Esophagus squamous epithelium (tissue), 5 donors: Measurements from ENCODE around the gene SPATA13. TPM values are rescaled to one million over a fixed set of nuclear protein-coding genes. Genes with fewer than 3 reads are reported as not detected.

Experiments
- DNase-seq: peaks from one replicate; lab custom pipeline; 2025; lab: John Stamatoyannopoulos, UW
- H3K27ac ChIP-seq, 4 donors: fragments of 200-600 bp; sonication (generic); one replicate each; pipeline ENCODE4 v1.5.1; 2016 to 2019; ENCODE audit warnings: mild to moderate bottlenecking in 1 of 4
- H3K27me3 ChIP-seq, 4 donors: fragments of 200-600 bp; sonication (generic); 1 replicate in 3 of 4; 2 replicates in 1 of 4; pipeline versions ENCODE4 v1.5.1 to v1.6.0; 2017 to 2021; ENCODE audit warnings: antibody characterized with exemption in 1 of 4
- H3K36me3 ChIP-seq, 3 donors: fragments of 200-600 bp; sonication (generic); one replicate each; pipeline ENCODE4 v1.5.1; 2016 to 2019
- H3K4me1 ChIP-seq, 3 donors: fragments of 200-600 bp; sonication (generic); one replicate each; pipeline ENCODE4 v1.5.1; 2017 to 2019
- H3K4me3 ChIP-seq, 4 donors: fragments of 200-600 bp; sonication (generic); 1 replicate in 3 of 4; 2 replicates in 1 of 4; pipeline ENCODE4 v1.5.1; 2016 to 2019; ENCODE audit warnings: mild to moderate bottlenecking in 2 of 4, moderate library complexity in 1 of 4
- H3K9me3 ChIP-seq, 3 donors: fragments of 200-600 bp; sonication (generic); one replicate each; pipeline ENCODE4 v1.5.1; 2016 to 2019
- CTCF ChIP-seq, 6 experiments: fragments of 450-650 bp in 4 of 6; fragments of 200-600 bp in 2 of 6; sonication (generic) in 2 of 6; IDR thresholded peaks; one replicate each; pipeline ENCODE4 v1.5.1; 2016 to 2019; ENCODE audit warnings: antibody characterized with exemption in 6 of 6, mild to moderate bottlenecking in 4 of 6, moderate library complexity in 4 of 6
- POLR2A ChIP-seq, 4 donors: fragments of 450-650 bp; IDR thresholded peaks; one replicate each; pipeline ENCODE4 v1.6.1; 2017; ENCODE audit warnings: antibody characterized with exemption in 4 of 4, mild to moderate bottlenecking in 4 of 4, moderate library complexity in 3 of 4
- WGBS, 2 donors: methylation state at CpG; one replicate each; pipeline ENCODE4 v1.1.5; 2018; 5-methylcytosine and 5-hydroxymethylcytosine counted together
- intact Hi-C: fragments of 100-400 bp; cut with DNase I; formaldehyde crosslinking; loops from one replicate; pipeline ENCODE4 v1.15.0; 2022
- total RNA-seq, 4 donors: library from RNA; depleted of rRNA; stranded (reverse); fragments of >200 nt; gene quantifications; one replicate each; pipeline ENCODE4 v1.1.0, GENCODE V29; 2016
- donor health status: DM: yes; HTN: yes; CAD: no.

Gene SPATA13
- total RNA-seq, 4 donors from 2014 or later, result 5.0 to 16.6 (median 9.7) TPM

GRCh38 chr13:24173795-24174194 is 13.3 kb downstream of the SPATA13 start:
- no peaks in the 10 kb centered on the region for H3K27me3 ChIP-seq
- no peak for DNase-seq
- peaks cover 0 to 11% (median 6%) of the 10 kb centered on the region in 3 donors for H3K4me1 ChIP-seq
- H3K27ac ChIP-seq, result no peak overlapping the region
- TF ChIP-seq POLR2A (IDR thresholded peaks at IDR 0.05), result no peak
- no peak for TF ChIP-seq CTCF (IDR thresholded peaks at IDR 0.05)
- H3K9me3 ChIP-seq, result no peaks in the 10 kb centered on the region
- WGBS, 2 donors, result 34 to 51% methylated on average over 2 of the region's 2 CpGs
- intact Hi-C loops, result no loop called here
- no peak overlapping the region for H3K4me3 ChIP-seq
- H3K36me3 ChIP-seq, result no peaks in the 10 kb centered on the region

- H3K4me1 ChIP-seq, result peaks cover 0 to 6% (median 0%) of the 10 kb centered on the region in 3 donors
- 86 to 91% methylated on average over 4 of the region's 4 CpGs for WGBS, 2 donors
- TF ChIP-seq POLR2A (IDR thresholded peaks at IDR 0.05) (no peak), CTCF (IDR thresholded peaks at IDR 0.05) (no peak)
- no peaks in the 10 kb centered on the region for H3K36me3 ChIP-seq
- H3K27ac ChIP-seq, result no peak overlapping the region
- H3K9me3 ChIP-seq, result no peaks in the 10 kb centered on the region
- intact Hi-C loops, result no loop called here
- no peaks in the 10 kb centered on the region for H3K27me3 ChIP-seq
- no peak for DNase-seq
- no peak overlapping the region for H3K4me3 ChIP-seq
Measured at GRCh38 chr13:24175847-24176246, 15.3 kb downstream of the SPATA13 start.

- Histone ChIP-seq H3K27me3 (no peaks in the 10 kb centered on the region), H3K27ac (no peak overlapping the region), H3K36me3 (no peaks in the 10 kb centered on the region), H3K4me1 (peaks cover 0 to 6% (median 0%) of the 10 kb centered on the region in 3 donors), H3K4me3 (no peak overlapping the region), H3K9me3 (no peaks in the 10 kb centered on the region)
- intact Hi-C loops, result no loop called here
- 76 to 78% methylated on average over 8 of the region's 8 CpGs for WGBS, 2 donors
- TF ChIP-seq CTCF (IDR thresholded peaks at IDR 0.05) (no peak), POLR2A (IDR thresholded peaks at IDR 0.05) (no peak)
- DNase-seq, result no peak
Measured at GRCh38 chr13:24176351-24177101, 16.0 kb downstream of the SPATA13 start.

- Histone ChIP-seq H3K27me3 (no peaks in the 10 kb centered on the region), H3K4me3 (no peak overlapping the region), H3K36me3 (no peaks in the 10 kb centered on the region), H3K9me3 (no peaks in the 10 kb centered on the region), H3K4me1 (peaks cover 0 to 6% (median 0%) of the 10 kb centered on the region in 3 donors), H3K27ac (no peak overlapping the region)
- WGBS, 2 donors, result 86 to 100% methylated on average over 2 of the region's 2 CpGs
- intact Hi-C loops, result no loop called here
- TF ChIP-seq CTCF (IDR thresholded peaks at IDR 0.05) (no peak), POLR2A (IDR thresholded peaks at IDR 0.05) (no peak)
- DNase-seq, result no peak
Measured at GRCh38 chr13:24178847-24179485, 18.4 kb downstream of the SPATA13 start.

- no peak overlapping the region for H3K4me3 ChIP-seq
- 43 to 68% methylated on average over 1 of the region's 1 CpG for WGBS, 2 donors
Measured at GRCh38 chr13:24179486-24179850, 18.9 kb downstream of the SPATA13 start.

More at GRCh38 chr13:24179486-24179850, 18.9 kb downstream of the SPATA13 start:
- Histone ChIP-seq H3K27me3 (no peaks in the 10 kb centered on the region), H3K4me1 (peaks cover 0 to 6% (median 0%) of the 10 kb centered on the region in 3 donors), H3K9me3 (no peaks in the 10 kb centered on the region), H3K36me3 (no peaks in the 10 kb centered on the region), H3K27ac (no peak overlapping the region)
- TF ChIP-seq CTCF (IDR thresholded peaks at IDR 0.05), result no peak
- no peak for TF ChIP-seq POLR2A (IDR thresholded peaks at IDR 0.05)
- DNase-seq, result no peak
- intact Hi-C loops, result no loop called here
